Neural cell (in vitro differentiated cells): ENCODE results near the gene ENO4. TPM values are rescaled to one million over a fixed set of nuclear protein-coding genes. Genes with fewer than 3 reads are reported as not detected.

Experiments used
- H2AFZ ChIP-seq: fragments of 200-600, 300-800 bp; sonication (generic), shearing (Covaris generic); 2 replicates; pipeline ENCODE4 v1.6.0; 2014; ENCODE audit warnings: low read depth, mild to moderate bottlenecking, antibody characterized with exemption, low read length, moderate library complexity
- H3F3A ChIP-seq: fragments of 200-600 bp; shearing (Covaris generic); 2 replicates; pipeline ENCODE4 v1.6.1; 2016; ENCODE audit warnings: mild to moderate bottlenecking, moderate library complexity, mixed read lengths, antibody characterized with exemption, low read length; ENCODE audit not compliant: insufficient read depth, poor library complexity, severe bottlenecking
- H3K27ac ChIP-seq: fragments of 200-600, 300-800 bp; sonication (generic), shearing (Covaris generic); 2 replicates; pipeline ENCODE4 v1.5.1; 2014; ENCODE audit warnings: mild to moderate bottlenecking, low read length, moderate library complexity
- H3K27me3 ChIP-seq: fragments of 300-800, 200-600 bp; sonication (generic), shearing (Covaris generic); 2 replicates; pipeline ENCODE4 v1.6.0; 2014; ENCODE audit warnings: mild to moderate bottlenecking, low read depth, low read length, moderate library complexity; ENCODE audit not compliant: insufficient read depth
- H3K36me3 ChIP-seq: fragments of 300-800, 200-600 bp; sonication (generic), shearing (Covaris generic); 2 replicates; pipeline ENCODE4 v1.5.1; 2014; ENCODE audit warnings: mild to moderate bottlenecking, antibody characterized with exemption, low read length, moderate library complexity; ENCODE audit not compliant: insufficient read depth
- H3K4me2 ChIP-seq: fragments of 300-800, 200-600 bp; sonication (generic), shearing (Covaris generic); 2 replicates; pipeline ENCODE4 v1.6.0; 2014; ENCODE audit warnings: mild to moderate bottlenecking, low read length
- H3K4me3 ChIP-seq: fragments of 300-800, 200-600 bp; sonication (generic), shearing (Covaris generic); 2 replicates; pipeline ENCODE4 v1.5.1; 2014; ENCODE audit warnings: mild to moderate bottlenecking, low read length, moderate library complexity
- H3K79me2 ChIP-seq: fragments of 200-600 bp; shearing (Covaris generic); replicated peaks from 2 replicates; pipeline ENCODE4 v1.6.0; 2014; ENCODE audit warnings: mild to moderate bottlenecking, low read length, moderate library complexity; ENCODE audit not compliant: insufficient read depth
- H3K9ac ChIP-seq: fragments of 300-800, 200-600 bp; sonication (generic), shearing (Covaris generic); 2 replicates; pipeline ENCODE4 v1.6.1; 2016; ENCODE audit warnings: mild to moderate bottlenecking, low read length, mixed read lengths
- H3K9me2 ChIP-seq: fragments of 200-600 bp; shearing (Covaris generic); 2 replicates; pipeline ENCODE4 v1.6.1; 2016; ENCODE audit warnings: mild to moderate bottlenecking, low read length, mixed read lengths; ENCODE audit not compliant: insufficient read depth
- H3K9me3 ChIP-seq: fragments of 200-600, 300-800 bp; sonication (generic), shearing (Covaris generic); 2 replicates; pipeline ENCODE4 v1.6.1; 2016; ENCODE audit warnings: mild to moderate bottlenecking, mixed run types, low read length, moderate library complexity, mixed read lengths
- H4K20me1 ChIP-seq: fragments of 200-600 bp; shearing (Covaris generic); 2 replicates; pipeline ENCODE4 v1.6.1; 2016; ENCODE audit warnings: mild to moderate bottlenecking, mixed run types; ENCODE audit not compliant: insufficient read depth
- EP300 ChIP-seq: fragments of 450-650 bp; conservative IDR thresholded peaks from 2 replicates; pipeline ENCODE4 v1.6.1; 2014; ENCODE audit warnings: antibody characterized with exemption, mild to moderate bottlenecking, moderate library complexity; ENCODE audit not compliant: poor library complexity, severe bottlenecking
- EZH2 ChIP-seq: fragments of 200-600, 300-800 bp; shearing (Covaris generic), sonication (generic); IDR thresholded peaks from 2 replicates; pipeline ENCODE4 v1.6.1; 2014; ENCODE audit warnings: antibody characterized with exemption, low read length, borderline replicate concordance, mild to moderate bottlenecking; ENCODE audit not compliant: insufficient read depth, poor library complexity, severe bottlenecking
- MXI1 ChIP-seq: fragments of 450-650 bp; conservative IDR thresholded peaks from 2 replicates; pipeline ENCODE4 v1.6.1; 2014; ENCODE audit warnings: antibody characterized with exemption, mild to moderate bottlenecking; ENCODE audit not compliant: poor library complexity, severe bottlenecking
- POLR2AphosphoS5 ChIP-seq: IDR thresholded peaks from 2 replicates; pipeline ENCODE4 v1.6.1; 2012
- RAD21 ChIP-seq: fragments of 450-650 bp; conservative IDR thresholded peaks from 2 replicates; pipeline ENCODE4 v1.6.1; 2014; ENCODE audit warnings: antibody characterized with exemption, mild to moderate bottlenecking, moderate library complexity
- SMC3 ChIP-seq: fragments of 450-650 bp; conservative IDR thresholded peaks from 2 replicates; pipeline ENCODE4 v1.6.1; 2014; ENCODE audit warnings: antibody characterized with exemption, mild to moderate bottlenecking, moderate library complexity; ENCODE audit not compliant: poor library complexity
- TAF1 ChIP-seq: IDR thresholded peaks from 2 replicates; pipeline ENCODE4 v1.6.1; 2012; ENCODE audit warnings: low read depth
- polyA plus RNA-seq: library from polyadenylated mRNA; depleted of rRNA; stranded (reverse); fragments of >200 nt; gene quantifications from 2 replicates; pipeline ENCODE4 v1.2.3, GENCODE V29; 2014
- TF ChIP-seq, protein P1 (sequence below): fragments of 450-650 bp; IDR thresholded peaks from 2 replicates; pipeline ENCODE4 v1.5.1; 2014; ENCODE audit warnings: antibody characterized with exemption, mild to moderate bottlenecking, moderate library complexity; ENCODE audit not compliant: poor library complexity, severe bottlenecking
- TF ChIP-seq, protein P2 (sequence below): IDR thresholded peaks from 2 replicates; pipeline ENCODE4 v1.6.1; 2012; ENCODE audit warnings: borderline replicate concordance

Gene ENO4
- polyA plus RNA-seq, 1 donor from 2014 or later = 0.51 TPM

DNA sequence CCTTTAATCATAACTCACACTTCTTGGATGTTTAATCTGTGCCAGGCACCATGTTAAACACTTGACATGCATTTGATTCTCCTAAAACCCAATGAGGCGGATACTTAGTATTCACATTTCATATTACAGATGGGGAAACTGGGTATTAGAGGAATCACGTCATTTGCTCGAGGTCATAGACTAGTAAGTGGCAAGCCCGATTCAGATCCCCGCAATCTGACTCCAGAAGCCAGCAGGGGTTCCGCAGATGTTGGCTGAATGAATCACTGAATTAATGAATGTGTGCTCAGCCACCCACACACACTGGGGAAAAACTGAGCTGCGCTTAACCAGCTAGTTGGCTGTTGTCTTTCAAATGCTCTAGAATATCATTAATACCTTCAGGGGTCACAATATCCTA lies 22.5 kb upstream of the ENO4 start:
- H4K20me1 ChIP-seq = no peaks in the 10 kb centered on the region
- no peak overlapping the region for H2AFZ ChIP-seq
- no peak overlapping the region for H3K27ac ChIP-seq
- H3K9me3 ChIP-seq = no peaks in the 10 kb centered on the region
- no peak overlapping the region for H3K4me3 ChIP-seq
- no peaks in the 10 kb centered on the region for H3K27me3 ChIP-seq
- no peaks in the 10 kb centered on the region for H3K36me3 ChIP-seq
- H3K4me2 ChIP-seq = no peak overlapping the region
- no peak overlapping the region for H3K9ac ChIP-seq
- no peaks in the 10 kb centered on the region for H3K79me2 ChIP-seq
- H3K9me2 ChIP-seq = no peaks in the 10 kb centered on the region
- TF ChIP-seq EP300 (no peak), TAF1 (no peak), MXI1 (no peak), SMC3 (no peak), POLR2AphosphoS5 (no peak), RAD21 (no peak), EZH2 (no peak)
- TF ChIP-seq, protein P1, sequence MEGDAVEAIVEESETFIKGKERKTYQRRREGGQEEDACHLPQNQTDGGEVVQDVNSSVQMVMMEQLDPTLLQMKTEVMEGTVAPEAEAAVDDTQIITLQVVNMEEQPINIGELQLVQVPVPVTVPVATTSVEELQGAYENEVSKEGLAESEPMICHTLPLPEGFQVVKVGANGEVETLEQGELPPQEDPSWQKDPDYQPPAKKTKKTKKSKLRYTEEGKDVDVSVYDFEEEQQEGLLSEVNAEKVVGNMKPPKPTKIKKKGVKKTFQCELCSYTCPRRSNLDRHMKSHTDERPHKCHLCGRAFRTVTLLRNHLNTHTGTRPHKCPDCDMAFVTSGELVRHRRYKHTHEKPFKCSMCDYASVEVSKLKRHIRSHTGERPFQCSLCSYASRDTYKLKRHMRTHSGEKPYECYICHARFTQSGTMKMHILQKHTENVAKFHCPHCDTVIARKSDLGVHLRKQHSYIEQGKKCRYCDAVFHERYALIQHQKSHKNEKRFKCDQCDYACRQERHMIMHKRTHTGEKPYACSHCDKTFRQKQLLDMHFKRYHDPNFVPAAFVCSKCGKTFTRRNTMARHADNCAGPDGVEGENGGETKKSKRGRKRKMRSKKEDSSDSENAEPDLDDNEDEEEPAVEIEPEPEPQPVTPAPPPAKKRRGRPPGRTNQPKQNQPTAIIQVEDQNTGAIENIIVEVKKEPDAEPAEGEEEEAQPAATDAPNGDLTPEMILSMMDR = no peak
- TF ChIP-seq, protein P2, sequence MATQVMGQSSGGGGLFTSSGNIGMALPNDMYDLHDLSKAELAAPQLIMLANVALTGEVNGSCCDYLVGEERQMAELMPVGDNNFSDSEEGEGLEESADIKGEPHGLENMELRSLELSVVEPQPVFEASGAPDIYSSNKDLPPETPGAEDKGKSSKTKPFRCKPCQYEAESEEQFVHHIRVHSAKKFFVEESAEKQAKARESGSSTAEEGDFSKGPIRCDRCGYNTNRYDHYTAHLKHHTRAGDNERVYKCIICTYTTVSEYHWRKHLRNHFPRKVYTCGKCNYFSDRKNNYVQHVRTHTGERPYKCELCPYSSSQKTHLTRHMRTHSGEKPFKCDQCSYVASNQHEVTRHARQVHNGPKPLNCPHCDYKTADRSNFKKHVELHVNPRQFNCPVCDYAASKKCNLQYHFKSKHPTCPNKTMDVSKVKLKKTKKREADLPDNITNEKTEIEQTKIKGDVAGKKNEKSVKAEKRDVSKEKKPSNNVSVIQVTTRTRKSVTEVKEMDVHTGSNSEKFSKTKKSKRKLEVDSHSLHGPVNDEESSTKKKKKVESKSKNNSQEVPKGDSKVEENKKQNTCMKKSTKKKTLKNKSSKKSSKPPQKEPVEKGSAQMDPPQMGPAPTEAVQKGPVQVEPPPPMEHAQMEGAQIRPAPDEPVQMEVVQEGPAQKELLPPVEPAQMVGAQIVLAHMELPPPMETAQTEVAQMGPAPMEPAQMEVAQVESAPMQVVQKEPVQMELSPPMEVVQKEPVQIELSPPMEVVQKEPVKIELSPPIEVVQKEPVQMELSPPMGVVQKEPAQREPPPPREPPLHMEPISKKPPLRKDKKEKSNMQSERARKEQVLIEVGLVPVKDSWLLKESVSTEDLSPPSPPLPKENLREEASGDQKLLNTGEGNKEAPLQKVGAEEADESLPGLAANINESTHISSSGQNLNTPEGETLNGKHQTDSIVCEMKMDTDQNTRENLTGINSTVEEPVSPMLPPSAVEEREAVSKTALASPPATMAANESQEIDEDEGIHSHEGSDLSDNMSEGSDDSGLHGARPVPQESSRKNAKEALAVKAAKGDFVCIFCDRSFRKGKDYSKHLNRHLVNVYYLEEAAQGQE = no peak
- no peaks in the 10 kb centered on the region for H3F3A ChIP-seq

DNA sequence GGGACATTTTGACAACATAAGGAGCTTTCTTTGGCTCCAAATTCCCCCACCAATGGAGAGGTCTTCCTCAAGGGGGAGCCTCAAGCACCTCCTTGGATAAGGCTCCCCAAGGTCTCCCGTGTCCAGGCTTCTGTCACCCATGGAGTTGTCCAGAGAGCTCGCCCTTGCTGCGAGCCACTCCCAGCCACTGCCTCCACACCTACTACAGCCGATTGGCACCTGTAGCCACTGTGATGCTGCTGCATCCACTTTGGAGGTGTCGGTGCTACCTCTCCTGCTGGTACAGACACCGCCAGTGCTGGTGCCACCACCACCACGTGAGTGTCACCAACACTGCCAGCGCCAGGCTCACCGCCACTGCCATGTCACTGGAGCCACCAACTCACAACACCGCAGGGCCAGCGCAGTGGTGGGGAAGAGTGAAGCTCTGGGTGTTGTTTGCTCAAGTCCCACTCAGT lies 22.1 kb upstream of the ENO4 start:
- no peaks in the 10 kb centered on the region for H4K20me1 ChIP-seq
- no peak overlapping the region for H3K4me3 ChIP-seq
- no peaks in the 10 kb centered on the region for H3K36me3 ChIP-seq
- no peak overlapping the region for H2AFZ ChIP-seq
- H3K4me2 ChIP-seq = no peak overlapping the region
- no peaks in the 10 kb centered on the region for H3K9me2 ChIP-seq
- no peak overlapping the region for H3K9ac ChIP-seq
- H3K27me3 ChIP-seq = no peaks in the 10 kb centered on the region
- TF ChIP-seq MXI1 (no peak), POLR2AphosphoS5 (no peak), TAF1 (no peak), EP300 (no peak), SMC3 (no peak), EZH2 (no peak), RAD21 (no peak)
- TF ChIP-seq, protein P1 = no peak
- TF ChIP-seq, protein P2 = no peak
- no peaks in the 10 kb centered on the region for H3K9me3 ChIP-seq
- no peak overlapping the region for H3K27ac ChIP-seq
- no peaks in the 10 kb centered on the region for H3F3A ChIP-seq
- H3K79me2 ChIP-seq = no peaks in the 10 kb centered on the region
